GM12878 (cell line): ENCODE data around the gene SLC25A33. TPM values are rescaled to one million over a fixed set of nuclear protein-coding genes. Genes with fewer than 3 reads are reported as not detected.

Source experiments
- ATAC-seq: fragments of 200-7000 bp; cut with Tn5 transposase; 3 replicates; pipeline ENCODE4 v1.9.1; 2020; ENCODE audit warnings: mild to moderate bottlenecking, moderate library complexity
- BruUV-seq: library from RNA; stranded (reverse); fragments of 400-500 nt; replicated peaks from 2 replicates; lab custom pipeline; 2021; lab: Mats Ljungman, UMichigan
- CTCF ChIA-PET: fragments of 300-600 bp; sonication (Branson Sonifier 250); formaldehyde crosslinking; extraction: SDS; loops from one replicate; lab custom pipeline; 2021; ENCODE audit warnings: inconsistent platforms; lab: Yijun Ruan, JAX
- POLR2A ChIA-PET: fragments of 350-600 bp; formaldehyde crosslinking; extraction: SDS; loops from one replicate; lab custom pipeline; 2021; ENCODE audit warnings: inconsistent platforms; lab: Charles Lee
- RAD21 ChIA-PET: fragments of 300-600 bp; sonication (Branson Sonifier 250); formaldehyde crosslinking; loops from one replicate; lab custom pipeline; 2023; ENCODE audit warnings: antibody characterized with exemption; ENCODE audit not compliant: unreplicated experiment; lab: Charles Lee
- SMC1A ChIA-PET: fragments of 300-600 bp; sonication (Branson Sonifier 250); formaldehyde crosslinking; loops from one replicate; lab custom pipeline; 2023; ENCODE audit not compliant: unreplicated experiment, uncharacterized antibody; lab: Charles Lee
- DNase-seq: peaks from one replicate; pipeline ENCODE4 v3.0.0-alpha.2; 2011; ENCODE audit warnings: low read depth, low spot score
- FAIRE-seq: peaks from 3 replicates; lab custom pipeline; 2011; peaks lifted over from hg19 to GRCh38; lab: Jason Lieb, UNC
- H2AFZ ChIP-seq: 2 replicates; pipeline ENCODE4 v1.6.0; 2011; ENCODE audit warnings: low read depth, low read length, control low read depth; ENCODE audit not compliant: control insufficient read depth
- H3K27ac ChIP-seq: 2 replicates; pipeline ENCODE4 v1.5.1; 2011; ENCODE audit warnings: control low read depth; ENCODE audit not compliant: control insufficient read depth, insufficient read depth
- H3K27me3 ChIP-seq, 2 experiments: replicated peaks in 1 of 2; 2 replicates each; pipeline versions ENCODE4 v1.6.0 to v1.6.1; 2011; ENCODE audit warnings: low read length in 1 of 2; ENCODE audit not compliant: control insufficient read depth in 2 of 2, insufficient read depth in 2 of 2
- H3K36me3 ChIP-seq, 2 experiments: 2 replicates each; pipeline ENCODE4 v1.5.1; 2011; ENCODE audit warnings: low read length in 1 of 2; ENCODE audit not compliant: control insufficient read depth in 2 of 2, insufficient read depth in 2 of 2
- H3K4me1 ChIP-seq: 2 replicates; pipeline ENCODE4 v1.6.1; 2011; ENCODE audit warnings: mild to moderate bottlenecking, low read length, moderate library complexity, mixed read lengths; ENCODE audit not compliant: control insufficient read depth, insufficient read depth
- H3K4me2 ChIP-seq: 2 replicates; pipeline ENCODE4 v1.6.0; 2011; ENCODE audit warnings: control low read depth; ENCODE audit not compliant: control insufficient read depth, insufficient read depth
- H3K4me3 ChIP-seq: fragments of 200-600 bp; sonication (generic); 2 replicates; pipeline ENCODE4 v1.5.1; 2016
- H3K79me2 ChIP-seq: 2 replicates; pipeline ENCODE4 v1.6.0; 2011; ENCODE audit warnings: low read length; ENCODE audit not compliant: control insufficient read depth, insufficient read depth
- H3K9ac ChIP-seq: 2 replicates; pipeline ENCODE4 v1.8.0; 2011; ENCODE audit warnings: low read length, control low read depth, mixed read lengths; ENCODE audit not compliant: control insufficient read depth, insufficient read depth
- H3K9me3 ChIP-seq: replicated peaks from 3 replicates; pipeline ENCODE4 v1.5.1; 2011; ENCODE audit warnings: mild to moderate bottlenecking, low read length; ENCODE audit not compliant: control insufficient read depth, insufficient read depth
- H4K20me1 ChIP-seq: 2 replicates; pipeline ENCODE4 v1.6.0; 2011; ENCODE audit not compliant: control insufficient read depth, insufficient read depth
- BHLHE40 ChIP-seq, 2 experiments: fragments of 450-650 bp in 1 of 2; IDR thresholded peaks; 2 replicates each; pipeline ENCODE4 v1.6.1; 2011 to 2017; ENCODE audit warnings: low read depth in 2 of 2, borderline replicate concordance in 1 of 2, improper control_type of control experiment in 1 of 2, low read length in 1 of 2, mild to moderate bottlenecking in 1 of 2
- DPF2 ChIP-seq: fragments of 450-650 bp; IDR thresholded peaks from 2 replicates; pipeline ENCODE4 v1.6.1; 2017; ENCODE audit warnings: mild to moderate bottlenecking
- EGR1 ChIP-seq, 2 experiments: IDR thresholded peaks; 1 replicate in 1 of 2; 2 replicates in 1 of 2; pipeline ENCODE4 v1.6.1; 2011 to 2012; ENCODE audit warnings: low read depth in 2 of 2, low read length in 2 of 2, borderline replicate concordance in 1 of 2, mild to moderate bottlenecking in 1 of 2, moderate library complexity in 1 of 2
- IKZF1 ChIP-seq: fragments of 450-650 bp; conservative IDR thresholded peaks from 2 replicates; pipeline ENCODE4 v1.6.1; 2017; ENCODE audit warnings: antibody characterized with exemption, mild to moderate bottlenecking
- KDM1A ChIP-seq: fragments of 200-600 bp; sonication (generic); IDR thresholded peaks from 2 replicates; pipeline ENCODE4 v1.6.1; 2016; ENCODE audit warnings: borderline replicate concordance
- LARP7 ChIP-seq: fragments of 450-650 bp; IDR thresholded peaks from 2 replicates; pipeline ENCODE4 v1.6.1; 2017; ENCODE audit warnings: mild to moderate bottlenecking
- MTA2 ChIP-seq: fragments of 450-650 bp; IDR thresholded peaks from 2 replicates; pipeline ENCODE4 v1.6.1; 2016; ENCODE audit warnings: low read depth, mild to moderate bottlenecking, moderate library complexity
- NKRF ChIP-seq: fragments of 450-650 bp; conservative IDR thresholded peaks from 2 replicates; pipeline ENCODE4 v1.6.1; 2017; ENCODE audit warnings: mild to moderate bottlenecking, moderate library complexity
- RB1 ChIP-seq: fragments of 450-650 bp; formaldehyde crosslinking; IDR thresholded peaks from 2 replicates; pipeline ENCODE4 v1.6.1; 2017; ENCODE audit warnings: mild to moderate bottlenecking, borderline replicate concordance
- RUNX3 ChIP-seq: IDR thresholded peaks from 2 replicates; pipeline ENCODE4 v1.6.1; 2012; ENCODE audit warnings: low read length, inconsistent platforms
- SIN3A ChIP-seq: IDR thresholded peaks from 2 replicates; pipeline ENCODE4 v1.6.1; 2012; ENCODE audit warnings: low read depth, low read length, improper control_type of control experiment
- SMARCA5 ChIP-seq: fragments of 450-650 bp; IDR thresholded peaks from 2 replicates; pipeline ENCODE4 v1.6.1; 2017; ENCODE audit warnings: mild to moderate bottlenecking
- SP1 ChIP-seq: IDR thresholded peaks from one replicate; pipeline ENCODE4 v1.6.1; 2011; ENCODE audit warnings: low read depth, low read length
- TCF12 ChIP-seq: IDR thresholded peaks from 2 replicates; pipeline ENCODE4 v1.6.1; 2011; ENCODE audit warnings: low read depth, mild to moderate bottlenecking, low read length
- WGBS: methylation state at CpG from one replicate; pipeline ENCODE4 v1.1.6; 2016; ENCODE audit warnings: low lambda C conversion rate; ENCODE audit not compliant: insufficient replicate concordance, insufficient coverage; ENCODE audit errors: missing lambda C conversion rate; 5-methylcytosine and 5-hydroxymethylcytosine counted together
- in situ Hi-C: fragments of 300-500 bp; cut with MboI; formaldehyde crosslinking; loops from 9 replicates; pipeline ENCODE4 v1.14.3; 2018; ENCODE audit warnings: mixed read lengths
- intact Hi-C: fragments of 100-400 bp; cut with micrococcal nuclease; formaldehyde crosslinking; loops from one replicate; pipeline ENCODE4 v1.14.2; 2022; ENCODE audit not compliant: unreplicated experiment
- polyA plus RNA-seq, 11 experiments: library from polyadenylated mRNA; depleted of rRNA in 4 of 11; unstranded in 6 of 11; stranded (reverse) in 5 of 11; fragments of >200 nt; fragmentation: Nextera tagmentation in 4 of 11; fragmentation: Illumina TruSeq in 1 of 11; extraction: Ambion mirVana in 4 of 11; extraction: Trizol in 1 of 11; gene quantifications; 1 replicate in 1 of 11; 2 replicates in 10 of 11; pipeline versions ENCODE4 v1.2.1 to v1.2.3, GENCODE V29; 2011 to 2016; ENCODE audit warnings: inconsistent platforms in 2 of 11, missing spikeins in 2 of 11, low read depth in 1 of 11
- total RNA-seq, 4 experiments: library from RNA; depleted of rRNA in 3 of 4; stranded (reverse); fragments of >200 nt in 3 of 4; fragmentation: Illumina TruSeq in 1 of 4; extraction: Trizol in 1 of 4; gene quantifications; 2 replicates each; pipeline versions ENCODE4 v1.2.1 to v1.2.3, GENCODE V29; 2013 to 2021
- TF ChIP-seq, protein P1 (sequence below), 3 experiments: IDR thresholded peaks in 2 of 3; conservative IDR thresholded peaks in 1 of 3; 2 replicates each; pipeline ENCODE4 v1.5.1; 2011; ENCODE audit warnings: low read depth in 3 of 3, low read length in 3 of 3, mild to moderate bottlenecking in 3 of 3, control low read depth in 2 of 3, moderate library complexity in 2 of 3, inconsistent platforms in 1 of 3, mixed read lengths in 1 of 3; ENCODE audit not compliant: control insufficient read depth in 2 of 3, insufficient read depth in 1 of 3; ENCODE audit errors: extremely low read depth in 1 of 3
- TF ChIP-seq, protein P2 (sequence below): fragments of 450-650 bp; formaldehyde crosslinking; IDR thresholded peaks from 2 replicates; pipeline ENCODE4 v1.4.0; 2020; ENCODE audit warnings: mild to moderate bottlenecking, moderate library complexity

The SLC25A33 gene
- total and polyA plus RNA-seq, 10 of the 15 experiments (the other 5 are each of a cell fraction or from before 2014, with no cell fraction given): 1.7 to 11.2 (median 8.4) TPM

DNA sequence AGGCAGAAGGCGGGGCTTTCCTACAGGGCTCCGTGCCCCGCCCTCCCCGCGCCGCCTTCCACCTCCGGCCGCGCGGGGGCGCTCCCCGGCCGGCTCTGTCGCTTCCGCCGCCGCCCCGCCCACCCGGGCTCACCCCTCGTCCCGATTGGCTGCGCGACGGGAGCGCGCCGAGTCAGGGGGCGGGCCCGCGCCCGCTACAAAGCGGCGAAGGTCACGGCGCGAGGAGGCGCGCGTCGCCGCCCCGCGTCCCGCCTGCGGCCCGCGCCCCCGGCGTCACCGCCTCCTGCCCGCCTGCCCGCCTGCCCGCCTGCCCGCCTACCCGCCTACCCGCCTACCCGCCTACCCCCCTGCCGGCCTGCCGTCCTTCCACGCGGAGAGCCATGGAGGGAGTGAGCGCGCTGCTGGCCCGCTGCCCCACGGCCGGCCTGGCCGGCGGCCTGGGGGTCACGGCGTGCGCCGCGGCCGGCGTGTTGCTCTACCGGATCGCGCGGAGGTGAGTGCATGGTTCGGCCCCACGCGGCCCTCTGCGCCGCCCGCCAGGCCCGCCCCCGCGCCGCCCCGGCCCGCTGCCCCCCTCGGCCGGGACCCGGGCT, 49.4 kb downstream of the SLC25A33 start, which contains the start of gene TMEM201:
TSS of gene TMEM201 (plus strand) at position 361 of the 593 bp plus-strand sequence. CDS start at position 381, 20 bp downstream.
- BruUV-seq: no TSS peak
- ChIA-PET POLR2A (interaction anchor here (0.6 to 1.6 kb wide), 4 partner anchors 40 to 197 kb away, joined by 3 to 5 read pairs (median 4); partner anchors contain the start of gene SLC25A33), RAD21 (interaction anchor here (0.9 to 2.9 kb wide), 4 partner anchors 28 to 42 kb away, joined by 3 to 13 read pairs (median 4); no protein-coding TSS in a partner anchor), CTCF (interaction anchor here (0.5 to 1.5 kb wide), 17 partner anchors 9 to 322 kb away, joined by 3 to 9 read pairs (median 4); no protein-coding TSS in a partner anchor), SMC1A (interaction anchor here (0.9 to 1.1 kb wide), 4 partner anchors 73 to 275 kb away, joined by 3 to 6 read pairs (median 4); no protein-coding TSS in a partner anchor)
- H3K4me3 ChIP-seq: peak within 1 kb of the TSS; percentile 73
- no peaks in the 10 kb centered on the region for H3K36me3 ChIP-seq
- intact Hi-C loops: loop anchor here (2.0 kb wide), 1 partner anchor 64 kb away; no protein-coding TSS in a partner anchor
- in situ Hi-C loops: no loop called here
- H3K27me3 ChIP-seq: no peaks in the 10 kb centered on the region
- H3K79me2 ChIP-seq: peaks cover 44% of the 10 kb centered on the region
- H3K27ac ChIP-seq: peak within 1 kb of the TSS; percentile 67
- FAIRE-seq: peak; percentile 82
- H3K4me2 ChIP-seq: peak within 1 kb of the TSS; percentile 95
- peak within 1 kb of the TSS; percentile 95 for H2AFZ ChIP-seq
- no peaks in the 10 kb centered on the region for H3K9me3 ChIP-seq
- WGBS: 1% methylated on average over 16 of the region's 94 CpGs
- H3K4me1 ChIP-seq: peaks cover 26% of the 10 kb centered on the region
- no peaks in the 10 kb centered on the region for H4K20me1 ChIP-seq
- DNase-seq: peak; percentile 46
- peak within 1 kb of the TSS; percentile 81 for H3K9ac ChIP-seq
- ATAC-seq: peak; percentile 78
- TF ChIP-seq KDM1A (no peak), NKRF (peak; percentile 70), DPF2 (0 out of 2 replicates have a peak, but pooled peaks have one; percentile 34), SP1 (peak; percentile 7), SMARCA5 (no peak), SIN3A (peak; percentile 73; the same call in 1 of the 2 replicates), RUNX3 (no peak), LARP7 (0 out of 2 replicates have a peak, but pooled peaks have one; percentile 51), IKZF1 (peak; percentile 49), BHLHE40 (IDR thresholded peaks at IDR 0.05; ENCODE audit: borderline replicate concordance in 1 of 2, low read depth in 2 of 2, low read length in 1 of 2) (peak; percentile 12 to 67; a peak in 2 of 4 replicates), RB1 (peak; percentile 40; the same call in 1 of the 2 replicates), MTA2 (no peak), EGR1 (IDR thresholded peaks at IDR 0.05; ENCODE audit: borderline replicate concordance in 1 of 2, low read depth in 2 of 2, low read length in 2 of 2) (peak in 1 of 2 experiments; percentile 76; a peak in 2 of 3 replicates), TCF12 (0 out of 2 replicates have a peak, but pooled peaks have one; percentile 3)
- TF ChIP-seq, protein P1, sequence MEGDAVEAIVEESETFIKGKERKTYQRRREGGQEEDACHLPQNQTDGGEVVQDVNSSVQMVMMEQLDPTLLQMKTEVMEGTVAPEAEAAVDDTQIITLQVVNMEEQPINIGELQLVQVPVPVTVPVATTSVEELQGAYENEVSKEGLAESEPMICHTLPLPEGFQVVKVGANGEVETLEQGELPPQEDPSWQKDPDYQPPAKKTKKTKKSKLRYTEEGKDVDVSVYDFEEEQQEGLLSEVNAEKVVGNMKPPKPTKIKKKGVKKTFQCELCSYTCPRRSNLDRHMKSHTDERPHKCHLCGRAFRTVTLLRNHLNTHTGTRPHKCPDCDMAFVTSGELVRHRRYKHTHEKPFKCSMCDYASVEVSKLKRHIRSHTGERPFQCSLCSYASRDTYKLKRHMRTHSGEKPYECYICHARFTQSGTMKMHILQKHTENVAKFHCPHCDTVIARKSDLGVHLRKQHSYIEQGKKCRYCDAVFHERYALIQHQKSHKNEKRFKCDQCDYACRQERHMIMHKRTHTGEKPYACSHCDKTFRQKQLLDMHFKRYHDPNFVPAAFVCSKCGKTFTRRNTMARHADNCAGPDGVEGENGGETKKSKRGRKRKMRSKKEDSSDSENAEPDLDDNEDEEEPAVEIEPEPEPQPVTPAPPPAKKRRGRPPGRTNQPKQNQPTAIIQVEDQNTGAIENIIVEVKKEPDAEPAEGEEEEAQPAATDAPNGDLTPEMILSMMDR (IDR thresholded peaks at IDR 0.05 in 2 of 3, conservative IDR thresholded peaks at IDR 0.05 in 1 of 3; ENCODE audit: control insufficient read depth in 2 of 3, extremely low read depth in 1 of 3, insufficient read depth in 1 of 3, low read depth in 3 of 3, low read length in 3 of 3): peak; percentile 61 to 89 (median 66); a peak in 5 of 6 replicates
- TF ChIP-seq, protein P2, sequence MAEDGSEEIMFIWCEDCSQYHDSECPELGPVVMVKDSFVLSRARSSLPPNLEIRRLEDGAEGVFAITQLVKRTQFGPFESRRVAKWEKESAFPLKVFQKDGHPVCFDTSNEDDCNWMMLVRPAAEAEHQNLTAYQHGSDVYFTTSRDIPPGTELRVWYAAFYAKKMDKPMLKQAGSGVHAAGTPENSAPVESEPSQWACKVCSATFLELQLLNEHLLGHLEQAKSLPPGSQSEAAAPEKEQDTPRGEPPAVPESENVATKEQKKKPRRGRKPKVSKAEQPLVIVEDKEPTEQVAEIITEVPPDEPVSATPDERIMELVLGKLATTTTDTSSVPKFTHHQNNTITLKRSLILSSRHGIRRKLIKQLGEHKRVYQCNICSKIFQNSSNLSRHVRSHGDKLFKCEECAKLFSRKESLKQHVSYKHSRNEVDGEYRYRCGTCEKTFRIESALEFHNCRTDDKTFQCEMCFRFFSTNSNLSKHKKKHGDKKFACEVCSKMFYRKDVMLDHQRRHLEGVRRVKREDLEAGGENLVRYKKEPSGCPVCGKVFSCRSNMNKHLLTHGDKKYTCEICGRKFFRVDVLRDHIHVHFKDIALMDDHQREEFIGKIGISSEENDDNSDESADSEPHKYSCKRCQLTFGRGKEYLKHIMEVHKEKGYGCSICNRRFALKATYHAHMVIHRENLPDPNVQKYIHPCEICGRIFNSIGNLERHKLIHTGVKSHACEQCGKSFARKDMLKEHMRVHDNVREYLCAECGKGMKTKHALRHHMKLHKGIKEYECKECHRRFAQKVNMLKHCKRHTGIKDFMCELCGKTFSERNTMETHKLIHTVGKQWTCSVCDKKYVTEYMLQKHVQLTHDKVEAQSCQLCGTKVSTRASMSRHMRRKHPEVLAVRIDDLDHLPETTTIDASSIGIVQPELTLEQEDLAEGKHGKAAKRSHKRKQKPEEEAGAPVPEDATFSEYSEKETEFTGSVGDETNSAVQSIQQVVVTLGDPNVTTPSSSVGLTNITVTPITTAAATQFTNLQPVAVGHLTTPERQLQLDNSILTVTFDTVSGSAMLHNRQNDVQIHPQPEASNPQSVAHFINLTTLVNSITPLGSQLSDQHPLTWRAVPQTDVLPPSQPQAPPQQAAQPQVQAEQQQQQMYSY (CRISPR knock-in tag): no peak
